Vagina (tissue), 2 donors: Measurements from ENCODE around the gene NOS3.

ENCODE experiments used
- POLR2AphosphoS5 ChIP-seq, 2 donors: sonication (generic); formaldehyde crosslinking; IDR thresholded peaks; one replicate each; pipeline ENCODE4 v1.9.0; 2017; ENCODE audit warnings: antibody characterized with exemption in 2 of 2, mild to moderate bottlenecking in 2 of 2, low read depth in 1 of 2; ENCODE audit not compliant: insufficient read depth in 1 of 2
- TF ChIP-seq, protein P1 (sequence below), 3 experiments: fragments of 450-650 bp in 2 of 3; fragments of 200-600 bp in 1 of 3; sonication (generic) in 1 of 3; IDR thresholded peaks; one replicate each; pipeline ENCODE4 v1.5.1; 2017 to 2019; ENCODE audit warnings: antibody characterized with exemption in 3 of 3, mild to moderate bottlenecking in 2 of 3, moderate library complexity in 2 of 3

DNA sequence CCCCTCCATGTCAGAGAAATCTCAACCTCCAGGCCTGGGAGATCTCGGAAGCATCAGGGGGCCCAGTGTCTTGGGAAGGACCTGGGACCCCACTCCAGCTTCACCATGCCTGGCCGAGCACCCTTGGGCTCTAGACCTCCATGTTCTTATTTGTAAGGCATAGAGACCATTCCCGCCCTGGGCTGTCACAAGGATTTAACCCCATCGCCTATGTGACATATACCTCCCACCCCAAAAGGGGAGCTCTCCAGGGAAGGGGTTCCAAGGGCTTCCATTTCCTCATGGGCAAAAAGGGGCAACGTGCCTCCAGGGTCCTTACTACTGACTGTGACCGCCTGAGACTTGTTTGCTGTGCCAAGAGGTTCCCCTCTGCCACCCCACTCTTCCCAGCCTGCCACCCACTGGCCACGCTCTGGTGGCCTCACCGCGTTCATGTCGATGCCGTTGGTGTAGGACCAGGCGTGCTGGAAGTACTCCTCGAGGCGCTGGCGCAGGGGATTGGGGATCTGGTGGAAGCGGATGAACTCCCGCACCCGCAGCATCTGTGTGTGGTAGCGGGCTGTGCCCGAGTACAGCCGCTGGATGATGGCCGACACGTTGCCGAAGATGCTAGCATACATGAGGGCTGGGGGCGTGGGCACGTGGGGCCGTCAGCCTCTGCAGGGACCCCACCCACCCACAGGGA lies 40.2 kb upstream of the NOS3 start:
- no peak for TF ChIP-seq POLR2AphosphoS5 (IDR thresholded peaks at IDR 0.05; ENCODE audit: insufficient read depth in 1 of 2, low read depth in 1 of 2)
- TF ChIP-seq, protein P1, sequence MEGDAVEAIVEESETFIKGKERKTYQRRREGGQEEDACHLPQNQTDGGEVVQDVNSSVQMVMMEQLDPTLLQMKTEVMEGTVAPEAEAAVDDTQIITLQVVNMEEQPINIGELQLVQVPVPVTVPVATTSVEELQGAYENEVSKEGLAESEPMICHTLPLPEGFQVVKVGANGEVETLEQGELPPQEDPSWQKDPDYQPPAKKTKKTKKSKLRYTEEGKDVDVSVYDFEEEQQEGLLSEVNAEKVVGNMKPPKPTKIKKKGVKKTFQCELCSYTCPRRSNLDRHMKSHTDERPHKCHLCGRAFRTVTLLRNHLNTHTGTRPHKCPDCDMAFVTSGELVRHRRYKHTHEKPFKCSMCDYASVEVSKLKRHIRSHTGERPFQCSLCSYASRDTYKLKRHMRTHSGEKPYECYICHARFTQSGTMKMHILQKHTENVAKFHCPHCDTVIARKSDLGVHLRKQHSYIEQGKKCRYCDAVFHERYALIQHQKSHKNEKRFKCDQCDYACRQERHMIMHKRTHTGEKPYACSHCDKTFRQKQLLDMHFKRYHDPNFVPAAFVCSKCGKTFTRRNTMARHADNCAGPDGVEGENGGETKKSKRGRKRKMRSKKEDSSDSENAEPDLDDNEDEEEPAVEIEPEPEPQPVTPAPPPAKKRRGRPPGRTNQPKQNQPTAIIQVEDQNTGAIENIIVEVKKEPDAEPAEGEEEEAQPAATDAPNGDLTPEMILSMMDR (IDR thresholded peaks at IDR 0.05) = no peak
